ENCODE measurements around the gene RFLNA.
"Not testable (repeated sequence)": the region's sequence is repeated elsewhere in the genome, so short reads cannot be mapped to it uniquely, and the experiment has no call there.

The RFLNA gene

GRCh38 chr12:124282287-124282686 lies 12.6 kb upstream of the RFLNA start:
- in situ Hi-C loops (cut with MboI; ENCODE audit: low sequenced_read_pairs) = no loop called here

DNA sequence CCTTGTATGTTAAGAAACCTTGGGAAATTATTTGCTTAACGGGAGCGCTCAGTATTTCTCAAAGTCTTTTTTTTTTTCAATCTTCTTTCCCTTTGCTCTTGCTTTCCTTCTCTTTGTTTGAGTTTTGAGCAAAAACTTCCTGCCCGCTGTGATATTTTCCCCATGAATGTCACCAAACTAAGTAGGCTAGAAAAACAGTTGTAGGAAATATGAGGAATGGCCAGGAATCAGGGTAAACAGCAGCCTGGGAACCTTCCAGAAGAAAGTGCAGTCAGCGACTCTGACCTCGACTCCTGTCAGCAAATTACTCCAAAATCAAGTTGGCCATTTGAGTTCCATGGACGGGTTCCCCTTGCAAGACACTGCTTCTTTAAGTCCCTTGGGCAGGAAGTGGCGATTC lies 11.6 kb upstream of the RFLNA start:
- in situ Hi-C loops (cut with MboI; ENCODE audit: low sequenced_read_pairs) = no loop called here

DNA sequence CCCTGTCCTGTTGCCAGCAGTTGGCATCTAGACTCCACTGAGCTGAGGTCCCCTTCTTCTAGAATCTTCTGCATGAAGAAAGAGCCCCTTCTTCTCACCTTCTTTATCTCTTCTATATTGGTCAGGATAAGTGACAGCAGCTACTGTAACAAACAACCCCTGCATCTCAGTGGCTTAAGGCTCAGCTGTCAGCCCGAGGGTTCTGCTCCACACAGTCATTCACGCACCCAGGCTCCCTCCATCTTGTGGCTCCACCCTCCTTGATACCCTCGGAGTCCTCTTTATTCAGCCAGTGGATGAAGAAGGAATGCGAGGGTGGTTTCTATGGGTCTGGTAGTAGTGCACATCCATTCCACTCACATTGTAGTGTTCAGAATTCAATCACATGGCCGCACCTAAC lies 10.5 kb upstream of the RFLNA start:
- in situ Hi-C loops (cut with MboI; ENCODE audit: low sequenced_read_pairs) = no loop called here

DNA sequence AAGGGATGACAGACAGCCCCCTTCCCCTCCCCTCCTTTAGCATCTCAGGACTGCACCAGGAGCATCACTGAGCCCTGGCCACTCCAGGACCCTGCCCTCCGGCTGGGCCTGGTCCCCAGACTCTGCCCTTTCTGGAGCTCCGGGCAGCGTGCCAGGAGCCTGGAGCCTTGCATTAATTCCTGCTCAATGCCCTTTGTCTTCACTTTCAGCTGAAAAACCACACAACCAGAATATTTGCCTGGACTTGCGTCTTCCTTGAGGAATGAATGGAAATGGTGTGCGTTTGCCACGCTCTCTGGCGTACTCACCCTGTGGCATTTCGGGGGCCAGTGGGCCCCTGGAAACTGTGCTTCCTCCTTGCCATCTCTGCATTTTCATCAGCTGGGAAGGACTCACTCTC lies 8.5 kb upstream of the RFLNA start:
- in situ Hi-C loops (cut with MboI; ENCODE audit: low sequenced_read_pairs) = no loop called here

- in situ Hi-C loops (cut with MboI; ENCODE audit: low sequenced_read_pairs) = no loop called here
Measured at GRCh38 chr12:124286971-124287370, 7.9 kb upstream of the RFLNA start.

DNA sequence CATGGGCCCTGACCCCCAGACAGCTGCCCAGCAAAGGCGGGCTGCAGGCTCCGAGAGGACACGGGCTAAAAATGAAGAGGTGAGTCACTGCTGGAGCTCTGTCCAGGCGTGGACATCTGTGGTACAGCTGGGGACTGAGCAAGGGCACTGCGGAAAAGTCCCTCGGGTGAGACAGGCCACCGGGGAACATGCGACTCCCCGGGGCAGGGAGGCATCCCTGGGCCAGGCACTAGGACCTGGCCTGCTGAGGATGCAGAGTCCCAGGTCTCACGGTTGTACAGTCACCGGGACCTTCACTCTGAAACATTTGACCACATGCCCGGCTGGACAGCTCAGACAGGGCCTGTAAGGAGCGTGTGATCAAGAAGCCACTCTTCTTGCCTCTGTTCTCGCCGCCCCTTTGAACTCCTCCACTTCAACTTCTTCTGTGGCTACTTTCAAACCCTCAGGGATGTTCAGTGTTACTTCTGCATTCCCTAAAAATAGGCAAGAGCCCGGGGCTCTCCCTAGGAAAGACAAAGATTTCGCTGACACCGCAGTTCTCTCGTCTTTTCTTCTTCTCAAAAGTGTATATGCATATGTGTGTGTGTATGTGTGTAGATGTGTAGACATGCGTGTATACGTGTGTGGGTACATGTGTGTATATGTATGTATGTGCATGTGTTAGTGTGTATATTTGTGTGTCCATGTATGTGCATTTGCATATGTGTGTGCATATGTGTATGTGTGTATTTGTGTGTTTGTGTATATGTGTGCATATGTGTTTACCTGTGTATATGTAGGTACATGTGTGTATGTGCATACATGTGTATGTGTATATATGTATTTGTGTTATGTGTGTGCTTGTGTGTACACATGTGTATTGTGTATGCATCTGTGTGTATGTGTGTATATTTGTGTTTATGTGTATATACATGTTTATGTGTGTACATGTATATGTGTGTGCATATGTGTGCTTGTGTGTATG lies 5.0 kb upstream of the RFLNA start:
- in situ Hi-C loops (cut with MboI; ENCODE audit: low sequenced_read_pairs) = no loop called here

GRCh38 chr12:124292385-124292784 lies 2.5 kb upstream of the RFLNA start:
- in situ Hi-C loops (cut with MboI; ENCODE audit: low sequenced_read_pairs) = no loop called here

- in situ Hi-C loops (cut with MboI; ENCODE audit: low sequenced_read_pairs) = no loop called here
Measured at GRCh38 chr12:124293286-124294003, 1.4 kb upstream of the RFLNA start.

- in situ Hi-C loops (cut with MboI; ENCODE audit: low sequenced_read_pairs) = no loop called here
Measured at GRCh38 chr12:124295431-124296058, 652 bp downstream of the RFLNA start.

GRCh38 chr12:124296295-124296915 lies 1.5 kb downstream of the RFLNA start:
- in situ Hi-C loops (cut with MboI; ENCODE audit: low sequenced_read_pairs) = no loop called here

- in situ Hi-C loops (cut with MboI; ENCODE audit: low sequenced_read_pairs) = no loop called here
Measured at GRCh38 chr12:124296916-124297351, 2.0 kb downstream of the RFLNA start.

GRCh38 chr12:124297389-124297788 lies 2.5 kb downstream of the RFLNA start:
- in situ Hi-C loops (cut with MboI; ENCODE audit: low sequenced_read_pairs) = no loop called here

DNA sequence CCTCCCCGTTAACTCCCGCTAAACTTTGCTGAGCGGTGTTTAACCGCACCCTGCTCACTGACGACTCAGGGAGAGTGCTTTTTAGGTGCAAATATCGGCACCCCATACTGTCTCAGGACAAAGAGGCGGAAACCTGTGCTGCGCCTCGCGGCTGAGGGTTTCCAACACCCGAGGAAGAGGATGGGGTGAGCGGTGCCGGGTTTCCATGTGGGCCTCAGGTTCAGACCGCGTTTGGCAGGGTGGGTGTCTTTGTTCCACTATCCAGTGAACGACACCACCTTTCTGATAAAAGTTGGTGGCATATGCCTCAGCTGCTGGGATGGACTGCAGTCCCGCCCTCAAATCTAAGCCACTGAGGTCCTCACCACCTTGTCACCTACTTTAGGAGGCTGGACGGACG lies 3.0 kb downstream of the RFLNA start:
- in situ Hi-C loops (cut with MboI; ENCODE audit: low sequenced_read_pairs) = no loop called here

DNA sequence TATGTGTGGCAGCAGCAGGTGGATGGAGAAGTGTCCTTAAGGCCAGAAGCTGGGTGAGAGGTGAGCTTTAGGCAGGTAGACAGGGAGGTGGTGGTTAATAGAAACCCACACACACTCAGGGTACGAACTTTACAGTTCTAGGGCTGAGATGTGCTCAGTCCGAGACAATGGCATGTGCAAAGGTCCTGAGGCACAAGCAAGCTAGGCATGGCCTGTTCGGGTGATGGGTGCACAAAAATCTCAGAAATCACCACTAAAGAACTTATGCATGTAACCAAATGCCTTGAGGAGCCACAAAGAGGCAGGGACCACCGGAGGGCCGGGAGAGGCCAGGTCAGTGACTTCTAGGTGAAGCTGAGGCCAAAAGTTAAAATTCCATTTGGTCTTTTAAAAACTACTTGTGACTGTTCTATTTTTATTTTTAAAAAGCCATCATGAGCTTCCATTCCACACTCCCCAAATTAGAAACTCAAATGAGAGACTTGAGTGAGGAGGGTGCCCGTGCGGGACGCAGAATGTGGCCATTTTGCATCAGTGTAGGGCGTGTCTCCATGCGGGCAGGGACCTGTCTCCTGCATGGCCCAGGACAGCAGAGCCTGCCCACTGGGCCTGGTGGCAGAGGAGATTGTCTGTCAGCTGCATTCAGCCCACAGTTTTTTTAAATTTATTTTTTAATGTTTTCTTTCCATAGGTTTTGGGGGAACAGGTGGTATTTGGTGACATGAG lies 4.0 kb downstream of the RFLNA start:
- in situ Hi-C loops (cut with MboI; ENCODE audit: low sequenced_read_pairs) = no loop called here

- in situ Hi-C loops (cut with MboI; ENCODE audit: low sequenced_read_pairs) = no loop called here
Measured at GRCh38 chr12:124299628-124300388, 4.9 kb downstream of the RFLNA start.

DNA sequence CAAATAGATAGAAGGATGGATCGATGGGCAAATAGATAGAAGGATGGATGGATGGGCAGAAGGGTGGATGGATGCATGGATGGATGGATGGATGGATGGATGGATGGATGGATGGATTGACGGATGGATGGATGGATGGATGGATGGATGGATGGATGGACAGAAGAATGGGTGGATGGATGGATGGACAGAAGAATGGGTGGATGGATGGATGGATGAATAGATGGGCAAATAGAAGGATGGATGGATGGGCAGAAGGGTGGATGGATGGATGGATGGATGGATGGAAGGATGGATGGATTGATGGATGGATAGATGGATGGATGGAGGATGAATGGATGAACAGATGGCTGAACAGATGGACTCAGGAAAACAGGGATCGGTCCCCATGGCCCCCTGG lies 5.8 kb downstream of the RFLNA start:
- in situ Hi-C loops (cut with MboI; ENCODE audit: low sequenced_read_pairs) = not testable (repeated sequence)

GRCh38 chr12:124301084-124301654 lies 6.3 kb downstream of the RFLNA start:
- in situ Hi-C loops (cut with MboI; ENCODE audit: low sequenced_read_pairs) = no loop called here

GRCh38 chr12:124302241-124302806 lies 7.4 kb downstream of the RFLNA start:
- in situ Hi-C loops (cut with MboI; ENCODE audit: low sequenced_read_pairs) = no loop called here
